ENCODE results near the gene TCFL5. TPM values are rescaled to one million over a fixed set of nuclear protein-coding genes. Genes with fewer than 3 reads are reported as not detected.

The TCFL5 gene
- total and polyA plus RNA-seq, 12 donors, result 3.5 to 12.0 (median 5.5) TPM

DNA sequence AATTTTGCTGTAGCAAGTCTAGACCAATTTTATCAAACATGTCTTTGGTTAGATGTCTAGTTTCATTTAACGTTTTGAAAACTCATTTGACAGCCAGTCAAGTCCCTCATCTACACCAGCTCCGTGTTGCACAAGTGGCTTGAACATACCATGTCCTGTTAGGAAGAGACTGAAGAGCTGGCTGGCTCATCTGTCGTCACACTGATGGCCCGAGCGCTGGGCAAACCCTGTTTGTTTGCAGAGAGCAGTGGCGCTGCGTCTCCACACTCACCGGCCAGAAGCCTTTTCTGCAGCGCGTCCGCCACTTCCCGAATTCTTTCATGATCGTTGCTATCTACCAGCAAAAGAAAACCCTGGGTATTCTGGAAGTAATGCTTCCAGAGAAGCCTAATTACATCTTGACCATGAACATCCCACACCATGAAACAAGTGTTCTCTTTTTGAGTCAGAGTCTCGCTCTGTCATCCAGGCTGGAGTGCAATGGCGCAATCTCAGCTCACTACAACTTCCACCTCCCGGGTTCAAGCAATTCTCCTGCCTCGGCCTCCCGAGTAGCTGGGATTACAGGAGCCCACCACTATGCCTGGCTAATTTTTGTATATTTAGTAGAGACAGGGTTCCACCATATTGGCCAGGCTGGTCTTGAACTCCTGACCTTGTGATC, 10.7 kb upstream of the TCFL5 start:
- H3K27ac ChIP-seq, result no peak overlapping the region
- no peaks in the 10 kb centered on the region for H3K27me3 ChIP-seq
- H3K9me3 ChIP-seq (replicated peaks in 1 of 3), result no peaks in the 10 kb centered on the region
- no peaks in the 10 kb centered on the region for H3K36me3 ChIP-seq (replicated peaks in 1 of 2)
- 79 to 87% (median 82%) methylated on average over 18 of the region's 18 CpGs for WGBS, 4 donors
- H3K4me1 ChIP-seq (replicated peaks in 1 of 2), result peaks cover 0 to 15% of the 10 kb centered on the region in 2 donors
- intact Hi-C loops (cut with DNase I), result loop anchor here in 1 of 2 donors (5.0 kb wide), 1 partner anchor 135 kb away; the partner anchor contains the start of gene BHLHE23
- DNase-seq, result no peak
- no peak overlapping the region for H3K4me3 ChIP-seq
- TF ChIP-seq POLR2A (IDR thresholded peaks at IDR 0.05), result no peak
- TF ChIP-seq, protein P1, sequence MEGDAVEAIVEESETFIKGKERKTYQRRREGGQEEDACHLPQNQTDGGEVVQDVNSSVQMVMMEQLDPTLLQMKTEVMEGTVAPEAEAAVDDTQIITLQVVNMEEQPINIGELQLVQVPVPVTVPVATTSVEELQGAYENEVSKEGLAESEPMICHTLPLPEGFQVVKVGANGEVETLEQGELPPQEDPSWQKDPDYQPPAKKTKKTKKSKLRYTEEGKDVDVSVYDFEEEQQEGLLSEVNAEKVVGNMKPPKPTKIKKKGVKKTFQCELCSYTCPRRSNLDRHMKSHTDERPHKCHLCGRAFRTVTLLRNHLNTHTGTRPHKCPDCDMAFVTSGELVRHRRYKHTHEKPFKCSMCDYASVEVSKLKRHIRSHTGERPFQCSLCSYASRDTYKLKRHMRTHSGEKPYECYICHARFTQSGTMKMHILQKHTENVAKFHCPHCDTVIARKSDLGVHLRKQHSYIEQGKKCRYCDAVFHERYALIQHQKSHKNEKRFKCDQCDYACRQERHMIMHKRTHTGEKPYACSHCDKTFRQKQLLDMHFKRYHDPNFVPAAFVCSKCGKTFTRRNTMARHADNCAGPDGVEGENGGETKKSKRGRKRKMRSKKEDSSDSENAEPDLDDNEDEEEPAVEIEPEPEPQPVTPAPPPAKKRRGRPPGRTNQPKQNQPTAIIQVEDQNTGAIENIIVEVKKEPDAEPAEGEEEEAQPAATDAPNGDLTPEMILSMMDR (IDR thresholded peaks at IDR 0.05), result no peak

DNA sequence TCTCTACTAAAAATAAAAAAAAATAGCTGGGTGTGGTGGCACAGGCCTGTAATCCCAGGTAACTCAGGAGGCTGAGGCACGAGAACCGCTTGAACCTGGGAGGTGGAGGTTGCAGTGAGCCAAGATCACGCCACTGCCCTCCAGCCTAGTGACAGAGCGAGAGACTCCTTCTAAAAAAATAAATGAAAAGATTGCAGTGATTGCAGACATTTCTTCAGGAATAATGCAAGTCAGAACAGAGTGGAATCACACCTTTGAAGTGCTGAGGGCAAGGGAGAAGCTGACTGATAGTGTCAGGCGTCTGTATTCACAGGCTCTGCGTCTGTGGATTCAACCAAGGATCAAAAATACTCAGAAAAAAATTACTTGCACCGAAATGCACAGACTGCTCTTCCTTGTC, 2.6 kb upstream of the TCFL5 start:
- no peak for TF ChIP-seq POLR2A (IDR thresholded peaks at IDR 0.05)
- TF ChIP-seq, protein P1 (IDR thresholded peaks at IDR 0.05), result no peak
- H3K27ac ChIP-seq, result no peak overlapping the region
- no peaks in the 10 kb centered on the region for H3K9me3 ChIP-seq (replicated peaks in 1 of 3)
- peaks cover 0 to 10% of the 10 kb centered on the region in 2 donors for H3K4me1 ChIP-seq (replicated peaks in 1 of 2)
- no peak overlapping the region for H3K4me3 ChIP-seq
- H3K36me3 ChIP-seq (replicated peaks in 1 of 2), result no peaks in the 10 kb centered on the region
- 89 to 95% (median 90%) methylated on average over 7 of the region's 7 CpGs for WGBS, 4 donors
- intact Hi-C loops (cut with DNase I), result no loop called here
- no peaks in the 10 kb centered on the region for H3K27me3 ChIP-seq
- DNase-seq, result no peak

DNA sequence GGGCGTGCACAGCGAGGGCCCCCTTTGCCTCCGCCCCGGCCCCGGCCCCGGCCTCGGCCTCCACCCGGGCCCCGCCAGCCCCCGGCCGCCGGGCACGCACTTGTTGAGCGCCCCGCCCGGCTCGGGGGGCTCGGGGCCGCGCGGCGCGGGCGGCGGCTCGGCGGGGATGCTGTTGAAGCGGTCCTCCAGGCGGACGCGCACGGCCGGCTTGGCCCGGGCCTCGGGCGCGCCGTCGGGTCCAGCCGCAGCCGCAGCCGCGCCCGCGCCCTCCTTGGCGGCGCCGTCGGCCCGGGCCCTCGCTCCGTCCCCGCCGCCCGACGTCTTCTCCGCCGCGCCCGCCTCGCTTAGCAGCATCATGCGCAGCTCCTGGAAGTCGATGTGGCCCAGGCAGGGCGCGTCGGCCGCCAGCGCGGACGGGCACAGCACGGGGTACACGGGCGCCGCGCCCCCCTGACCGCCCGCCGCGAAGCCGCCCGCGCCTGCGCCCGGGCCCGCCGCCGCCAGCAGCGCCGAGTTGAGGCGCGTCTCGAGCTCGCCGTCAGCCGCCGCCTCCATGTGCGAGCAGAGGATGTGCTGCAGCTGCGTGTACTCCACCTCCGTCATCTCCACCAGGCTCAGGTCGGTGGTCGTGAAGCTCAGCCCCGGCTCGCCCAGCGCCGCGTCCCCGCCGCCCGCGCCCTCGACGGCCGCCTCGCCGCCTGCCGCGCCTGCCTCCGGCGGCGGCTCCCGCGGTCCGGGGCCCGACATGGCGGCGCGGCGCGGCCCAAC, 514 bp downstream of the TCFL5 start:
- Histone ChIP-seq H3K4me1 (replicated peaks in 1 of 2) (peaks cover 0 to 10% of the 10 kb centered on the region in 2 donors), H3K27ac (peak overlapping the region in 1 of 5 donors; percentile 61), H3K27me3 (no peaks in the 10 kb centered on the region), H3K9me3 (replicated peaks in 1 of 3) (no peaks in the 10 kb centered on the region), H3K4me3 (peak overlapping the region in 1 of 4 donors; percentile 65), H3K36me3 (replicated peaks in 1 of 2) (no peaks in the 10 kb centered on the region)
- 1% methylated on average over 105 to 129 of the region's 129 CpGs; no CpG with 5 or more reads in 2 of the 4 donors for WGBS, 4 donors
- intact Hi-C loops (cut with DNase I), result no loop called here
- TF ChIP-seq POLR2A (IDR thresholded peaks at IDR 0.05), result no peak
- TF ChIP-seq, protein P1 (IDR thresholded peaks at IDR 0.05), result peak in 1 of 6 experiments; percentile 5
- peak in 2 of 7 donors; percentile 26 to 32 for DNase-seq

DNA sequence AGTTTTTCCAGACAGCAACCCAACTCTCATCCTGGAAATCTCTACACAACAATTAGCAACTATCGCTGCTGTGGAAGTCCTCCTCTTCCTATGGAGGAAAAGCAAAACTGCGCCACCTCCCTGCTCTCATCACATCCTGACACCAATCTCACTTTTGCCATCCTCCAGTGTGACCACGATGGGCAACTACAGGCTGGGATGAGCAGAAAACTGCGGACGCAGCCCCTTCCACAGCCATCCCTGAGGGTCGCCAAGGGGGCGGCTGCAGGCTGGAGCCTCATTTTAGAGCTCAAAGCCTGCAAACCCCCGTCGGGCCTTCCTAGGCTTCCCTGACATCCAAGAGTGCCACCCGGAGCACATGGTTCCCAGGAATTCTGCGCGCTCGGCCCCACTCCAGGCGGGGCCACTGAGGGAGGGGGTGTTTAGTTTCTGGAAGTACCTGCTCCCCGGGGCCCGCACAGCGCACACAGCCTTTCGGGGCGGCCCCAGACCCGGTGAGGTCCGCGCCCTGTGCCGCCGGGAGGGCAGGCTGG, 1.2 kb downstream of the TCFL5 start:
- intact Hi-C loops (cut with DNase I), result no loop called here
- 26 to 52% (median 41%) methylated on average over 3 to 24 of the region's 24 CpGs for WGBS, 4 donors
- no peaks in the 10 kb centered on the region for H3K9me3 ChIP-seq (replicated peaks in 1 of 3)
- H3K4me3 ChIP-seq, result peak overlapping the region in 1 of 4 donors; percentile 65
- H3K27ac ChIP-seq, result no peak overlapping the region
- TF ChIP-seq, protein P1 (IDR thresholded peaks at IDR 0.05), result no peak
- TF ChIP-seq POLR2A (IDR thresholded peaks at IDR 0.05), result no peak
- H3K36me3 ChIP-seq (replicated peaks in 1 of 2), result no peaks in the 10 kb centered on the region
- H3K4me1 ChIP-seq (replicated peaks in 1 of 2), result peaks cover 0 to 10% of the 10 kb centered on the region in 2 donors
- H3K27me3 ChIP-seq, result no peaks in the 10 kb centered on the region
- DNase-seq, result peak in 1 of 7 donors; percentile 16

Data from adrenal gland (tissue), 12 donors.